NK-92 (cell line): ENCODE results near the gene PTGDR2.

ENCODE experiments used
- DNase-seq: peaks from one replicate; lab custom pipeline; 2025; ENCODE audit not compliant: unreplicated experiment; lab: John Stamatoyannopoulos, UW

PTGDR2 gene

GRCh38 chr11:60855726-60856633, at the start of gene PTGDR2:
Gene PTGDR2 (minus strand): TSS chr11:60855950. CDS start chr11:60853722, 2,228 bp downstream.
- DNase-seq = no peak

- no peak for DNase-seq
These were observed 49.3 kb upstream of the PTGDR2 start for GRCh38 chr11:60905047-60905446.

- no peak for DNase-seq
These were observed 46.9 kb upstream of the PTGDR2 start for GRCh38 chr11:60902625-60903024.

GRCh38 chr11:60900673-60901404, 45.1 kb upstream of the PTGDR2 start:
- DNase-seq = no peak

- DNase-seq = no peak
These were observed 44.2 kb upstream of the PTGDR2 start for GRCh38 chr11:60899977-60900376.

GRCh38 chr11:60899046-60899936, 43.5 kb upstream of the PTGDR2 start:
- no peak for DNase-seq

- no peak for DNase-seq
These were observed 41.7 kb upstream of the PTGDR2 start for GRCh38 chr11:60897496-60897895.

GRCh38 chr11:60895687-60896086, 39.9 kb upstream of the PTGDR2 start:
- no peak for DNase-seq

GRCh38 chr11:60891103-60891741, 35.5 kb upstream of the PTGDR2 start:
- DNase-seq = no peak

- no peak for DNase-seq
These were observed 34.9 kb upstream of the PTGDR2 start for GRCh38 chr11:60890696-60891095.

- no peak for DNase-seq
These were observed 34.1 kb upstream of the PTGDR2 start for GRCh38 chr11:60889869-60890311.

GRCh38 chr11:60887556-60887955, 31.8 kb upstream of the PTGDR2 start:
- DNase-seq = no peak

GRCh38 chr11:60880643-60881282, 25.0 kb upstream of the PTGDR2 start:
- DNase-seq = no peak

GRCh38 chr11:60879971-60880588, 24.3 kb upstream of the PTGDR2 start:
- no peak for DNase-seq

- no peak for DNase-seq
These were observed 23.4 kb upstream of the PTGDR2 start for GRCh38 chr11:60879104-60879503.

- DNase-seq = no peak
These were observed 22.7 kb upstream of the PTGDR2 start for GRCh38 chr11:60878245-60879101.

GRCh38 chr11:60876168-60876485, 20.4 kb upstream of the PTGDR2 start:
- no peak for DNase-seq

- DNase-seq = no peak
These were observed 19.8 kb upstream of the PTGDR2 start for GRCh38 chr11:60875366-60876167.
